Mucosa of descending colon (tissue), 3 donors: ENCODE measurements around the gene FOXI1. TPM values are rescaled to one million over a fixed set of nuclear protein-coding genes. Genes with fewer than 3 reads are reported as not detected.

Source experiments
- ATAC-seq: fragments of 200-7000 bp; cut with Tn5 transposase; one replicate; pipeline ENCODE4 v1.9.1; 2020; ENCODE audit warnings: mild to moderate bottlenecking, moderate library complexity
- DNase-seq, 3 donors: peaks; one replicate each; pipeline ENCODE4 v3.0.0-alpha.2; 2020
- H3K36me3 ChIP-seq: fragments of 200-600 bp; one replicate; pipeline ENCODE4 v1.8.0; 2021; ENCODE audit warnings: low read depth, mild to moderate bottlenecking
- H3K4me1 ChIP-seq: fragments of 200-600 bp; one replicate; pipeline ENCODE4 v1.8.0; 2021; ENCODE audit warnings: low read depth, mild to moderate bottlenecking
- H3K4me3 ChIP-seq: fragments of 200-600 bp; one replicate; pipeline ENCODE4 v1.8.0; 2021; ENCODE audit warnings: mild to moderate bottlenecking
- H3K9me3 ChIP-seq: fragments of 200-600 bp; one replicate; pipeline ENCODE4 v1.8.0; 2021; ENCODE audit warnings: mild to moderate bottlenecking
- intact Hi-C, 2 donors: fragments of 100-400 bp; cut with DNase I in 1 of 2; cut with micrococcal nuclease in 1 of 2; formaldehyde crosslinking; loops; one replicate each; pipeline versions ENCODE4 v1.11.0 to v1.11.1; 2022; cut with DNase I, micrococcal nuclease
- total RNA-seq, 3 donors: library from RNA; stranded (reverse); fragmentation: NEBNext Ultra II Directional in 2 of 3; extraction: Animal tissue kit (Norgen Biotek cat#: 25700) in 2 of 3; gene quantifications; one replicate each; pipeline versions ENCODE4 v1.2.1 to v1.2.4, GENCODE V29; 2021 to 2023
- TF ChIP-seq, protein P1 (sequence below): fragments of 200-600 bp; IDR thresholded peaks from one replicate; pipeline ENCODE4 v1.8.0; 2022; ENCODE audit warnings: antibody characterized with exemption, mild to moderate bottlenecking
- donor health status: DM: no; HTN: no; CAD: no; lungs with moderate emphysema.
- donor health status: DM: no; HTN: no; CAD: no.
- donor health status: DM: no; HTN: yes; CAD: no.

Gene FOXI1
- total RNA-seq, 3 donors from 2014 or later: 0.80 TPM; not detected in 2

DNA sequence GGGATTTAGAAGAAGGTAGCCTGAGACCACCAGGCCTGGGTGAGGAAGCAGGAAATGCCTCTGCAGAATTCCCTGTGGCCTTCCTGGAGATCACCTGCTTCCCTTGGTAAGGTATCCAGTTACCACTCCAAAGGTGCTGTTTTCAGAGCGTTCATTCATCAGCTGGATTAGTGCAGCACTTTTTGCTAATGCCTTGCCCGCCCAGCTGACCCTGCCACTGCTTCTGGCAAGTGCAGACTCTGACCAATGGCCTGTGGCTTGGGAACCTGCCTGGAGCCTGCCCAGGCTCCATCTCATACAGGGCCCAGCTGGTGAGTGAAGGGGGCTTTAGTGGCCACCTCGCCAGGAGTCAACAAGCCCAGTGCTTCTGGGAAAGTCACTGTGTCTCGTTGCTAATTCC lies 48.6 kb downstream of the FOXI1 start:
- TF ChIP-seq, protein P1, sequence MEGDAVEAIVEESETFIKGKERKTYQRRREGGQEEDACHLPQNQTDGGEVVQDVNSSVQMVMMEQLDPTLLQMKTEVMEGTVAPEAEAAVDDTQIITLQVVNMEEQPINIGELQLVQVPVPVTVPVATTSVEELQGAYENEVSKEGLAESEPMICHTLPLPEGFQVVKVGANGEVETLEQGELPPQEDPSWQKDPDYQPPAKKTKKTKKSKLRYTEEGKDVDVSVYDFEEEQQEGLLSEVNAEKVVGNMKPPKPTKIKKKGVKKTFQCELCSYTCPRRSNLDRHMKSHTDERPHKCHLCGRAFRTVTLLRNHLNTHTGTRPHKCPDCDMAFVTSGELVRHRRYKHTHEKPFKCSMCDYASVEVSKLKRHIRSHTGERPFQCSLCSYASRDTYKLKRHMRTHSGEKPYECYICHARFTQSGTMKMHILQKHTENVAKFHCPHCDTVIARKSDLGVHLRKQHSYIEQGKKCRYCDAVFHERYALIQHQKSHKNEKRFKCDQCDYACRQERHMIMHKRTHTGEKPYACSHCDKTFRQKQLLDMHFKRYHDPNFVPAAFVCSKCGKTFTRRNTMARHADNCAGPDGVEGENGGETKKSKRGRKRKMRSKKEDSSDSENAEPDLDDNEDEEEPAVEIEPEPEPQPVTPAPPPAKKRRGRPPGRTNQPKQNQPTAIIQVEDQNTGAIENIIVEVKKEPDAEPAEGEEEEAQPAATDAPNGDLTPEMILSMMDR: no peak
- no peaks in the 10 kb centered on the region for H3K9me3 ChIP-seq
- DNase-seq (no peak), ATAC-seq (no peak)
- intact Hi-C loops: no loop called here
- no peak overlapping the region for H3K4me3 ChIP-seq
- H3K36me3 ChIP-seq: no peaks in the 10 kb centered on the region
- no peaks in the 10 kb centered on the region for H3K4me1 ChIP-seq

DNA sequence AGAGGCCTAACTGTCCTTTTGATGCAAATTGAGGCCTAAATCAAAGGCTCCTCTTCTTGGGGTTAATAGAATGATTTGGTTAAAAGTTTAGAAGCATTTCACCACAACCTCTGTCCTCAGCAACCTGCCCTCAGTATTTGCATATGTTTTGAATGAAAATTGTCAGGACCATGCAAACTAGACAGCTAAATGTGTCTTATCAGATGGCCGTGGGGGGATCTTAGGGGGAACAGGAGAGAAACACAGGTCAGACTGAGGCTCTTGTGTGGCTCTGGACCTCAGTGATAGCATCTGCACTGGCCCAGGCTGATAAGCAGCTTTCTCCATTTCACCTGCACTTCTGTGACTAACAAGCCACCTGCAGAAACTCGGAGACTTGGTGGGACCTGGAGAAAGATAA lies 49.0 kb downstream of the FOXI1 start:
- ATAC-seq (no peak), DNase-seq (no peak)
- Histone ChIP-seq H3K36me3 (no peaks in the 10 kb centered on the region), H3K4me3 (no peak overlapping the region), H3K9me3 (no peaks in the 10 kb centered on the region), H3K4me1 (no peaks in the 10 kb centered on the region)
- TF ChIP-seq, protein P1: no peak
- intact Hi-C loops: no loop called here

DNA sequence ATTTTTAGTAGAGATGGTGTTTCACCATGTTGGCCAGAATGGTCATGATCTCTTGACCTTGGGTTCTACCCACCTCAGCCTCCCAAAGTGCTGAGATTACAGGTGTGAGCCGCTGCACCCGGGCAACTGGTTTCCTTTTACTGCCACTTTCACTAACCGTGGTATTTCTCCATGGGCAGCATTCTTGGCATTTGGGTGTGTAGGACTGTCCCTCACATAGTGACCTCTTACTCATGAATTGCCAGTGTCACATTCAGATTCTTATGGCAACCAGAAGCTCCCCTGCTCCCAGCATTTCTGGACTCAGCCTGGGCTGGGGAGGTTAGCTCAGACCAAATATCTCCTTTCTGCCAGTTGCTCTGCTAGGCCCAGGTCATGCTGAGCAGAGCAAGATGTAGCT lies 50.1 kb downstream of the FOXI1 start:
- no peaks in the 10 kb centered on the region for H3K4me1 ChIP-seq
- no peaks in the 10 kb centered on the region for H3K9me3 ChIP-seq

DNA sequence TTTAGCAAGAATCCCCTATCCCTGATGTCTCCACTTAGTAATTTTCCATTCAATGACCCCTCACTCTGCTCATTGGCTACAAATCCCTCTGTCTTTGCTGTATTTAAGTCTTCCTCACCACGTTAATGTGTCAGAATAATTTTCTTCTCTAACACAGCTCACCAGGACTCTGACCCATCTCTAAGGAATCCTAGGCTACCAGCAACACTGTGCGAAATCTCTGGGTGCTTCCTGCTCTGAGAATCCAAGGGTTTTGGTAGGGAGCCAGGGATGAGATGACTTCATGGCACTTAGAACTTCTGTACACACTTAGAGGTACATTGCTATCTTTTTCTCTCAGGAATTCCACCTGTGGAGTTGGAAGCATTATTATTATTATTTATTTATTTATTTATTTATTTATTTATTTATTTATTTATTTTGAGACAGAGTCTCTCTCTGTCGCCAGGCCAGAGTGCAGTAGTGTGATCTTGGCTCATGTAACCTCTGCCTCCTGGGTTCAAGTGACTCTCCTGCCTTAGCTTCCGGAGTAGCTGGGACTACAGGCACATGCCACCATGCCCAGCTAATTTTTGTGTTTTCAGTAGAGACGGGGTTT lies 53.5 kb downstream of the FOXI1 start:
- intact Hi-C loops: no loop called here
- no peak for ATAC-seq
- Histone ChIP-seq H3K36me3 (no peaks in the 10 kb centered on the region), H3K4me3 (no peak overlapping the region), H3K9me3 (no peaks in the 10 kb centered on the region), H3K4me1 (no peaks in the 10 kb centered on the region)
- TF ChIP-seq, protein P1: no peak
- no peak for DNase-seq

More for the DNA sequence above, 50.1 kb downstream of the FOXI1 start:
- intact Hi-C loops: no loop called here
- ATAC-seq (no peak), DNase-seq (no peak)
- no peaks in the 10 kb centered on the region for H3K36me3 ChIP-seq
- H3K4me3 ChIP-seq: no peak overlapping the region
- TF ChIP-seq, protein P1: no peak

Other genes starting within 250 kb of the FOXI1 start
- gene INSYN2B, start 125.4 kb upstream of the FOXI1 start, total RNA-seq: under 1 TPM in 1 of 3 donors, not detected in 2; 0.16 TPM
- not detected for gene C5orf58, start 127.1 kb downstream of the FOXI1 start, total RNA-seq
- 10 to 100 TPM; 13.5 to 24.5 (median 22.9) TPM for gene LCP2, start 191.9 kb downstream of the FOXI1 start, total RNA-seq